Measurements from ENCODE around the gene FOXL1. TPM values are rescaled to one million over a fixed set of nuclear protein-coding genes. Genes with fewer than 3 reads are reported as not detected.

FOXL1 gene
- total and polyA plus RNA-seq, 8 donors: 0.99 to 6.8 (median 5.3) TPM

- no peak for TF ChIP-seq CTCF (IDR thresholded peaks at IDR 0.05)
These were observed 6.3 kb upstream of the FOXL1 start for GRCh38 chr16:86572041-86572521.

GRCh38 chr16:86572606-86573005 is 5.7 kb upstream of the FOXL1 start:
- no peak overlapping the region for H3K4me3 ChIP-seq
- H3K27me3 ChIP-seq: peaks cover 50 to 100% of the 10 kb centered on the region in 2 donors
- no peaks in the 10 kb centered on the region for H3K9me3 ChIP-seq
- DNase-seq (no peak), ATAC-seq (no peak)
- no peak for TF ChIP-seq CTCF (IDR thresholded peaks at IDR 0.05)
- H3K27ac ChIP-seq: no peak overlapping the region
- intact Hi-C loops (cut with DNase I): no loop called here
- no peaks in the 10 kb centered on the region for H3K36me3 ChIP-seq
- H3K4me1 ChIP-seq: peaks cover 5 to 15% of the 10 kb centered on the region in 2 donors

More at GRCh38 chr16:86572041-86572521, 6.3 kb upstream of the FOXL1 start:
- peaks cover 51 to 100% of the 10 kb centered on the region in 2 donors for H3K27me3 ChIP-seq
- ATAC-seq (no peak), DNase-seq (peak in 1 of 4 donors; percentile 38)
- intact Hi-C loops (cut with DNase I): no loop called here
- peaks cover 5 to 18% of the 10 kb centered on the region in 2 donors for H3K4me1 ChIP-seq
- no peak overlapping the region for H3K4me3 ChIP-seq
- no peaks in the 10 kb centered on the region for H3K9me3 ChIP-seq
- H3K36me3 ChIP-seq: no peaks in the 10 kb centered on the region
- no peak overlapping the region for H3K27ac ChIP-seq

- Histone ChIP-seq H3K27ac (no peak overlapping the region), H3K4me1 (peaks cover 5 to 15% of the 10 kb centered on the region in 2 donors), H3K36me3 (no peaks in the 10 kb centered on the region), H3K27me3 (peaks cover 49 to 100% of the 10 kb centered on the region in 2 donors), H3K4me3 (no peak overlapping the region), H3K9me3 (no peaks in the 10 kb centered on the region)
- TF ChIP-seq CTCF (IDR thresholded peaks at IDR 0.05): no peak
- intact Hi-C loops (cut with DNase I): no loop called here
- peak in 1 of 4 donors; percentile 24 for DNase-seq
- no peak for ATAC-seq
These were observed 5.1 kb upstream of the FOXL1 start for GRCh38 chr16:86573215-86573614.

- H3K4me1 ChIP-seq: peaks cover 5 to 17% of the 10 kb centered on the region in 2 donors
- H3K27me3 ChIP-seq: peaks cover 49 to 100% of the 10 kb centered on the region in 2 donors
- no peak overlapping the region for H3K4me3 ChIP-seq
- peak in 1 of 4 donors; percentile 20 for DNase-seq
- H3K27ac ChIP-seq: no peak overlapping the region
- intact Hi-C loops (cut with DNase I): no loop called here
- H3K9me3 ChIP-seq: no peaks in the 10 kb centered on the region
- no peak for ATAC-seq
- no peak for TF ChIP-seq CTCF (IDR thresholded peaks at IDR 0.05)
- no peaks in the 10 kb centered on the region for H3K36me3 ChIP-seq
These were observed 4.5 kb upstream of the FOXL1 start for GRCh38 chr16:86573646-86574508.

GRCh38 chr16:86574646-86575045 is 3.7 kb upstream of the FOXL1 start:
- no peak for TF ChIP-seq CTCF (IDR thresholded peaks at IDR 0.05)
- ATAC-seq: no peak
- H3K36me3 ChIP-seq: no peaks in the 10 kb centered on the region
- no peak overlapping the region for H3K4me3 ChIP-seq
- H3K27ac ChIP-seq: no peak overlapping the region
- no peaks in the 10 kb centered on the region for H3K9me3 ChIP-seq
- intact Hi-C loops (cut with DNase I): no loop called here
- DNase-seq: peak in 1 of 4 donors; percentile 13
- peaks cover 49 to 100% of the 10 kb centered on the region in 2 donors for H3K27me3 ChIP-seq
- H3K4me1 ChIP-seq: peaks cover 5 to 19% of the 10 kb centered on the region in 2 donors

All from left lung (tissue), 10 donors.